A549 (cell line): Measurements from ENCODE around the gene CARD19. TPM values are rescaled to one million over a fixed set of nuclear protein-coding genes. Genes with fewer than 3 reads are reported as not detected.

Experiments used
- ATAC-seq, 2 experiments: fragments of 200-7000 bp in 1 of 2; fragments of >200 bp in 1 of 2; cut with Nextera tagmentation in 1 of 2; cut with Tn5 transposase in 1 of 2; 3 replicates each; pipeline versions ENCODE4 v1.8.0 to v1.9.1; 2018 to 2020; ENCODE audit warnings: mild to moderate bottlenecking in 1 of 2, moderate library complexity in 1 of 2
- CTCF ChIA-PET: fragments of 300-600 bp; sonication (Branson Sonifier 250); formaldehyde crosslinking; extraction: SDS; loops from one replicate; lab custom pipeline; 2021; ENCODE audit warnings: antibody characterized with exemption, inconsistent platforms; lab: Yijun Ruan, JAX
- POLR2A ChIA-PET: fragments of 350-600 bp; formaldehyde crosslinking; extraction: SDS; loops from one replicate; lab custom pipeline; 2021; ENCODE audit warnings: antibody characterized with exemption, inconsistent platforms; lab: Yijun Ruan, JAX
- DNase-seq, 2 experiments: peaks; one replicate each; pipeline versions ENCODE4 v3.0.0 to v3.0.0-alpha.2; 2011 to 2016; ENCODE audit warnings: low read depth in 1 of 2, low spot score in 1 of 2
- FAIRE-seq: peaks from 2 replicates; lab custom pipeline; 2011; peaks lifted over from hg19 to GRCh38; lab: Jason Lieb, UNC
- H3K27ac ChIP-seq, 2 experiments: fragments of >200 bp; sonication (Bioruptor Twin); formaldehyde crosslinking; 3 replicates each; pipeline ENCODE4 v1.5.1; 2016 to 2017
- H3K4me1 ChIP-seq: fragments of >200 bp; sonication (Bioruptor Twin); formaldehyde crosslinking; 3 replicates; pipeline ENCODE4 v1.6.1; 2016
- H3K4me2 ChIP-seq: fragments of >200 bp; sonication (Bioruptor Twin); formaldehyde crosslinking; 3 replicates; pipeline ENCODE4 v1.6.1; 2016
- H3K4me3 ChIP-seq: fragments of >200 bp; sonication (Bioruptor Twin); formaldehyde crosslinking; 3 replicates; pipeline ENCODE4 v1.5.1; 2016
- H3K9me3 ChIP-seq: fragments of >200 bp; sonication (Bioruptor Twin); formaldehyde crosslinking; 3 replicates; pipeline ENCODE4 v1.6.1; 2016
- ATOH8 ChIP-seq: fragments of 250-450 bp; sonication (Bioruptor Pico); IDR thresholded peaks from 2 replicates; pipeline ENCODE4 v1.5.0; 2020; ENCODE audit warnings: low read depth, mild to moderate bottlenecking, moderate library complexity
- CEBPB ChIP-seq, 2 experiments: fragments of >200 bp in 1 of 2; sonication (Bioruptor Twin) in 1 of 2; formaldehyde crosslinking in 1 of 2; IDR thresholded peaks; 2 replicates each; pipeline ENCODE4 v1.6.1; 2012 to 2016
- CHD2 ChIP-seq: fragments of 150-350 bp; IDR thresholded peaks from 2 replicates; pipeline ENCODE4 v1.6.1; 2014; ENCODE audit warnings: low read length; ENCODE audit not compliant: partially characterized antibody
- CTCF ChIP-seq: fragments of >200 bp; sonication (Bioruptor Twin); formaldehyde crosslinking; IDR thresholded peaks from 3 replicates; pipeline ENCODE4 v1.5.1; 2016
- FOSL2 ChIP-seq, 2 experiments: fragments of 450-650 bp in 1 of 2; fragments of >200 bp in 1 of 2; sonication (Bioruptor Twin) in 1 of 2; formaldehyde crosslinking; IDR thresholded peaks; 2 replicates each; pipeline versions ENCODE4 v1.5.0 to v1.6.1; 2016 to 2020; ENCODE audit warnings: mild to moderate bottlenecking in 1 of 2, moderate library complexity in 1 of 2
- FOXS1 ChIP-seq: fragments of 250-450 bp; sonication (Bioruptor Pico); IDR thresholded peaks from 2 replicates; pipeline ENCODE4 v1.5.0; 2020; ENCODE audit warnings: mild to moderate bottlenecking, moderate library complexity
- HES2 ChIP-seq: fragments of >200 bp; sonication (Bioruptor Twin); formaldehyde crosslinking; IDR thresholded peaks from 2 replicates; pipeline ENCODE4 v1.6.1; 2016
- HOXB13 ChIP-seq: fragments of 250-450 bp; sonication (Bioruptor Pico); IDR thresholded peaks from 2 replicates; pipeline ENCODE4 v1.5.0; 2020; ENCODE audit warnings: low read depth, mild to moderate bottlenecking, moderate library complexity
- HOXB5 ChIP-seq: fragments of 250-450 bp; sonication (Bioruptor Pico); IDR thresholded peaks from 2 replicates; pipeline ENCODE4 v1.5.0; 2020; ENCODE audit warnings: mild to moderate bottlenecking, moderate library complexity
- JUNB ChIP-seq: fragments of >200 bp; sonication (Bioruptor Twin); formaldehyde crosslinking; IDR thresholded peaks from 2 replicates; pipeline ENCODE4 v1.6.1; 2016
- MAZ ChIP-seq: fragments of 150-350 bp; IDR thresholded peaks from 2 replicates; pipeline ENCODE4 v1.6.1; 2014; ENCODE audit warnings: antibody characterized with exemption, low read depth, low read length, borderline replicate concordance
- REST ChIP-seq: fragments of 200-600 bp; sonication (generic); IDR thresholded peaks from 2 replicates; pipeline ENCODE4 v1.6.1; 2016; ENCODE audit warnings: antibody characterized with exemption, mild to moderate bottlenecking, moderate library complexity
- RNF2 ChIP-seq: fragments of 200-600 bp; sonication (generic); IDR thresholded peaks from 2 replicates; pipeline ENCODE4 v1.6.1; 2016; ENCODE audit warnings: low read depth, mild to moderate bottlenecking, antibody characterized with exemption, moderate library complexity, borderline replicate concordance
- TP53 ChIP-seq: fragments of 250-450 bp; sonication (Bioruptor Pico); IDR thresholded peaks from 2 replicates; pipeline ENCODE4 v1.5.0; 2021; ENCODE audit warnings: mild to moderate bottlenecking, moderate library complexity
- WGBS: methylation state at CpG from one replicate; pipeline ENCODE4 v1.1.6; 2017; ENCODE audit errors: missing lambda C conversion rate; 5-methylcytosine and 5-hydroxymethylcytosine counted together
- polyA plus RNA-seq, 4 experiments: library from polyadenylated mRNA; depleted of rRNA in 3 of 4; stranded (reverse); fragments of >200 nt; fragmentation: RNase III in 1 of 4; extraction: RNeasy Plus Mini Kit Qiagen cat#74134 plus additional on column Dnase treatment in 1 of 4; gene quantifications; 2 replicates in 3 of 4; 3 replicates in 1 of 4; pipeline ENCODE4 v1.2.3, GENCODE V29; 2011 to 2017

CARD19 gene
- polyA plus RNA-seq, 2 of the 4 experiments (the other 2 are of a cell fraction): 27.6 to 30.3 TPM

- H3K4me3 ChIP-seq: no peak overlapping the region
- ATAC-seq (no peak), DNase-seq (no peak), FAIRE-seq (no peak)
- peak overlapping the region in 1 of 2 experiments; percentile 96; a peak in 2 of 6 replicates for H3K27ac ChIP-seq
- no peak for TF ChIP-seq FOSL2 (IDR thresholded peaks at IDR 0.05)
- TF ChIP-seq FOSL2 (CRISPR knock-in tag; IDR thresholded peaks at IDR 0.05): no peak
- no peak for TF ChIP-seq HOXB13 (CRISPR knock-in tag)
- TF ChIP-seq MAZ: no peak
- no peak for TF ChIP-seq ATOH8 (CRISPR knock-in tag)
- no peak for TF ChIP-seq JUNB
- TF ChIP-seq CHD2: no peak
- TF ChIP-seq FOXS1 (CRISPR knock-in tag): no peak
- no peak for TF ChIP-seq TP53 (CRISPR knock-in tag)
- TF ChIP-seq REST: no peak
- no peaks in the 10 kb centered on the region for H3K9me3 ChIP-seq
- CTCF ChIA-PET: interaction anchor here (0.7 to 4.0 kb wide), 8 partner anchors 9 to 884 kb away, joined by 3 to 31 read pairs (median 4); no protein-coding TSS in a partner anchor
- peaks cover 35% of the 10 kb centered on the region for H3K4me1 ChIP-seq
- WGBS: 95% methylated on average over 5 of the region's 11 CpGs
- POLR2A ChIA-PET: interaction anchor here (1.0 kb wide), 1 partner anchor 10 kb away, joined by 5 read pairs; no protein-coding TSS in a partner anchor
- no peak overlapping the region for H3K4me2 ChIP-seq
Observed at GRCh38 chr9:93129691-93130500, 33.9 kb downstream of the CARD19 start.

- TF ChIP-seq REST: no peak
- no peak for TF ChIP-seq HES2
- TF ChIP-seq RNF2: no peak
- TF ChIP-seq HOXB5 (CRISPR knock-in tag): no peak
- TF ChIP-seq CTCF: no peak
- no peak for TF ChIP-seq CEBPB (IDR thresholded peaks at IDR 0.05)
- FAIRE-seq (no peak), ATAC-seq (no peak), DNase-seq (no peak)
- 89% methylated on average over 10 of the region's 15 CpGs for WGBS
- Histone ChIP-seq H3K4me2 (no peak overlapping the region; the same call in 2 of the 3 replicates), H3K4me3 (no peak overlapping the region), H3K9me3 (no peaks in the 10 kb centered on the region), H3K4me1 (peaks cover 44% of the 10 kb centered on the region), H3K27ac (peak overlapping the region in 1 of 2 experiments; percentile 96; a peak in 3 of 6 replicates)
- CTCF ChIA-PET: interaction anchor here (1.5 to 4.0 kb wide), 3 partner anchors 10 to 127 kb away, joined by 7 to 31 read pairs (median 11); no protein-coding TSS in a partner anchor
- POLR2A ChIA-PET: interaction anchor here (1.0 kb wide), 1 partner anchor 11 kb away, joined by 5 read pairs; no protein-coding TSS in a partner anchor
Observed at GRCh38 chr9:93130861-93131481, 35.0 kb downstream of the CARD19 start.
